ENCODE results near the gene WIPI1. TPM values are rescaled to one million over a fixed set of nuclear protein-coding genes. Genes with fewer than 3 reads are reported as not detected.
"Not testable (repeated sequence)": the region's sequence is repeated elsewhere in the genome, so short reads cannot be mapped to it uniquely, and the experiment has no call there.

Gene WIPI1
- polyA plus RNA-seq, 3 donors from 2014 or later = 21.1 to 43.4 (median 30.0) TPM

GRCh38 chr17:68429881-68430280 is 27.4 kb downstream of the WIPI1 start:
- DNase-seq = no peak
- H3K27me3 Mint-ChIP-seq (ENCODE audit: low read depth in 3 of 3) = peaks cover 0 to 5% (median 2%) of the 10 kb centered on the region in 3 donors
- no peak overlapping the region for H3K4me3 Mint-ChIP-seq

GRCh38 chr17:68428498-68429172 is 28.7 kb downstream of the WIPI1 start:
- no peak overlapping the region for H3K4me3 Mint-ChIP-seq
- H3K27me3 Mint-ChIP-seq (ENCODE audit: low read depth in 3 of 3) = peaks cover 0 to 5% (median 2%) of the 10 kb centered on the region in 3 donors
- H3K36me3 Mint-ChIP-seq = peaks cover 26 to 56% (median 28%) of the 10 kb centered on the region in 3 donors
- DNase-seq = no peak
- peak overlapping the region in 1 of 6 donors; percentile 12 for H3K27ac Mint-ChIP-seq
- H3K9me3 Mint-ChIP-seq = no peaks in the 10 kb centered on the region
- peaks cover 0 to 6% of the 10 kb centered on the region in 2 donors for H3K4me1 Mint-ChIP-seq

More at GRCh38 chr17:68429881-68430280, 27.4 kb downstream of the WIPI1 start:
- Mint-ChIP-seq H3K36me3 (peaks cover 26 to 61% (median 28%) of the 10 kb centered on the region in 3 donors), H3K9me3 (no peaks in the 10 kb centered on the region), H3K27ac (no peak overlapping the region), H3K4me1 (peaks cover 0 to 6% of the 10 kb centered on the region in 2 donors)

GRCh38 chr17:68427575-68427974 is 29.7 kb downstream of the WIPI1 start:
- Mint-ChIP-seq H3K4me1 (peaks cover 0 to 6% of the 10 kb centered on the region in 2 donors), H3K27ac (no peak overlapping the region), H3K27me3 (ENCODE audit: low read depth in 3 of 3) (peaks cover 0 to 7% (median 2%) of the 10 kb centered on the region in 3 donors), H3K4me3 (no peak overlapping the region), H3K9me3 (no peaks in the 10 kb centered on the region), H3K36me3 (peaks cover 17 to 47% (median 24%) of the 10 kb centered on the region in 3 donors)
- no peak for DNase-seq

- Mint-ChIP-seq H3K27ac (no peak overlapping the region), H3K9me3 (no peaks in the 10 kb centered on the region), H3K4me3 (no peak overlapping the region), H3K27me3 (ENCODE audit: low read depth in 3 of 3) (peaks cover 0 to 7% (median 2%) of the 10 kb centered on the region in 3 donors), H3K36me3 (peaks cover 5 to 37% (median 16%) of the 10 kb centered on the region in 3 donors), H3K4me1 (no peaks in the 10 kb centered on the region)
- no peak for DNase-seq
Observed at GRCh38 chr17:68425979-68426378, 31.3 kb downstream of the WIPI1 start.

GRCh38 chr17:68424861-68425260 is 32.4 kb downstream of the WIPI1 start:
- H3K4me1 Mint-ChIP-seq = no peaks in the 10 kb centered on the region
- no peaks in the 10 kb centered on the region for H3K9me3 Mint-ChIP-seq
- peak overlapping the region in 1 of 6 donors; percentile 28 for H3K27ac Mint-ChIP-seq

GRCh38 chr17:68424203-68424602 is 33.1 kb downstream of the WIPI1 start:
- H3K4me3 Mint-ChIP-seq = no peak overlapping the region
- no peak overlapping the region for H3K27ac Mint-ChIP-seq
- no peaks in the 10 kb centered on the region for H3K4me1 Mint-ChIP-seq
- peaks cover 10 to 41% (median 21%) of the 10 kb centered on the region in 3 donors for H3K36me3 Mint-ChIP-seq
- H3K27me3 Mint-ChIP-seq (ENCODE audit: low read depth in 3 of 3) = peaks cover 0 to 2% (median 2%) of the 10 kb centered on the region in 3 donors
- H3K9me3 Mint-ChIP-seq = no peaks in the 10 kb centered on the region
- no peak for DNase-seq

More at GRCh38 chr17:68424861-68425260, 32.4 kb downstream of the WIPI1 start:
- Mint-ChIP-seq H3K36me3 (peaks cover 10 to 41% (median 21%) of the 10 kb centered on the region in 3 donors), H3K4me3 (no peak overlapping the region), H3K27me3 (ENCODE audit: low read depth in 3 of 3) (peaks cover 0 to 3% (median 2%) of the 10 kb centered on the region in 3 donors)
- no peak for DNase-seq

GRCh38 chr17:68423251-68423650 is 34.0 kb downstream of the WIPI1 start:
- Mint-ChIP-seq H3K27ac (peak overlapping the region in 3 of 6 donors; percentile 50 to 75 (median 56)), H3K36me3 (peaks cover 6 to 34% (median 15%) of the 10 kb centered on the region in 3 donors), H3K27me3 (ENCODE audit: low read depth in 3 of 3) (peaks cover 0 to 2% (median 2%) of the 10 kb centered on the region in 3 donors), H3K4me1 (no peaks in the 10 kb centered on the region), H3K9me3 (no peaks in the 10 kb centered on the region), H3K4me3 (no peak overlapping the region)
- DNase-seq = no peak

- no peak for DNase-seq
- peak overlapping the region in 3 of 6 donors; percentile 50 to 75 (median 56) for H3K27ac Mint-ChIP-seq
- no peaks in the 10 kb centered on the region for H3K4me1 Mint-ChIP-seq
- no peaks in the 10 kb centered on the region for H3K9me3 Mint-ChIP-seq
- H3K36me3 Mint-ChIP-seq = peaks cover 6 to 34% (median 15%) of the 10 kb centered on the region in 3 donors
- H3K4me3 Mint-ChIP-seq = no peak overlapping the region
- H3K27me3 Mint-ChIP-seq (ENCODE audit: low read depth in 3 of 3) = peaks cover 0 to 2% (median 2%) of the 10 kb centered on the region in 3 donors
Observed at GRCh38 chr17:68422821-68423220, 34.5 kb downstream of the WIPI1 start.

- no peaks in the 10 kb centered on the region for H3K4me1 Mint-ChIP-seq
Observed at GRCh38 chr17:68421486-68421885, 35.8 kb downstream of the WIPI1 start.

GRCh38 chr17:68420065-68420464 is 37.2 kb downstream of the WIPI1 start:
- DNase-seq = no peak
- Mint-ChIP-seq H3K36me3 (peaks cover 13 to 31% (median 15%) of the 10 kb centered on the region in 3 donors), H3K27ac (peak overlapping the region in 2 of 6 donors; percentile 11 to 18), H3K9me3 (peaks cover 0 to 6% (median 0%) of the 10 kb centered on the region in 6 donors), H3K4me1 (peaks cover under 1 to 9% of the 10 kb centered on the region in 2 donors), H3K4me3 (no peak overlapping the region), H3K27me3 (ENCODE audit: low read depth in 3 of 3) (peaks cover 0 to 2% (median 0%) of the 10 kb centered on the region in 3 donors)

More at GRCh38 chr17:68421486-68421885, 35.8 kb downstream of the WIPI1 start:
- peaks cover 6 to 29% (median 15%) of the 10 kb centered on the region in 3 donors for H3K36me3 Mint-ChIP-seq
- no peak overlapping the region for H3K4me3 Mint-ChIP-seq
- H3K27ac Mint-ChIP-seq = peak overlapping the region in 3 of 6 donors; percentile 30 to 83 (median 53)
- peaks cover 0 to 2% (median 2%) of the 10 kb centered on the region in 3 donors for H3K27me3 Mint-ChIP-seq (ENCODE audit: low read depth in 3 of 3)
- H3K9me3 Mint-ChIP-seq = peaks cover 0 to 4% (median 0%) of the 10 kb centered on the region in 6 donors
- no peak for DNase-seq

GRCh38 chr17:68418876-68419275 is 38.4 kb downstream of the WIPI1 start:
- Mint-ChIP-seq H3K27me3 (ENCODE audit: low read depth in 3 of 3) (peaks cover 0 to 6% (median 0%) of the 10 kb centered on the region in 3 donors), H3K4me1 (peaks cover 12 to 21% of the 10 kb centered on the region in 2 donors), H3K27ac (no peak overlapping the region), H3K9me3 (peaks cover 0 to 6% (median 0%) of the 10 kb centered on the region in 6 donors), H3K4me3 (no peak overlapping the region), H3K36me3 (peaks cover 13 to 31% (median 15%) of the 10 kb centered on the region in 3 donors)
- no peak for DNase-seq

- H3K27ac Mint-ChIP-seq = no peak overlapping the region
Observed at GRCh38 chr17:68417317-68417716, 40.0 kb downstream of the WIPI1 start.

GRCh38 chr17:68414901-68415300 is 42.4 kb downstream of the WIPI1 start:
- Mint-ChIP-seq H3K36me3 (peaks cover 0 to 13% (median 7%) of the 10 kb centered on the region in 3 donors), H3K27ac (peak overlapping the region; percentile 79 to 96 (median 93)), H3K4me3 (peak overlapping the region; percentile 93 to 98 (median 96)), H3K4me1 (peaks cover 15 to 24% of the 10 kb centered on the region in 2 donors), H3K9me3 (peaks cover 0 to 11% (median 2%) of the 10 kb centered on the region in 6 donors)
- not testable (repeated sequence) for H3K27me3 Mint-ChIP-seq (ENCODE audit: low read depth in 3 of 3); DNase-seq

More at GRCh38 chr17:68417317-68417716, 40.0 kb downstream of the WIPI1 start:
- H3K27me3 Mint-ChIP-seq (ENCODE audit: low read depth in 3 of 3) = peaks cover 0 to 5% (median 0%) of the 10 kb centered on the region in 3 donors
- peaks cover 15 to 24% of the 10 kb centered on the region in 2 donors for H3K4me1 Mint-ChIP-seq
- peaks cover 11 to 31% (median 13%) of the 10 kb centered on the region in 3 donors for H3K36me3 Mint-ChIP-seq
- no peak for DNase-seq
- H3K4me3 Mint-ChIP-seq = no peak overlapping the region
- peaks cover 0 to 6% (median 0%) of the 10 kb centered on the region in 6 donors for H3K9me3 Mint-ChIP-seq

Measured in immature natural killer cell (primary cell).